ENCODE data around the gene LRRC8A. TPM values are rescaled to one million over a fixed set of nuclear protein-coding genes. Genes with fewer than 3 reads are reported as not detected.

The LRRC8A gene
- total and polyA plus RNA-seq, 2 of the 13 experiments (the other 11 are each of a cell fraction or from before 2014, with no cell fraction given): 16.1 to 40.6 TPM

DNA sequence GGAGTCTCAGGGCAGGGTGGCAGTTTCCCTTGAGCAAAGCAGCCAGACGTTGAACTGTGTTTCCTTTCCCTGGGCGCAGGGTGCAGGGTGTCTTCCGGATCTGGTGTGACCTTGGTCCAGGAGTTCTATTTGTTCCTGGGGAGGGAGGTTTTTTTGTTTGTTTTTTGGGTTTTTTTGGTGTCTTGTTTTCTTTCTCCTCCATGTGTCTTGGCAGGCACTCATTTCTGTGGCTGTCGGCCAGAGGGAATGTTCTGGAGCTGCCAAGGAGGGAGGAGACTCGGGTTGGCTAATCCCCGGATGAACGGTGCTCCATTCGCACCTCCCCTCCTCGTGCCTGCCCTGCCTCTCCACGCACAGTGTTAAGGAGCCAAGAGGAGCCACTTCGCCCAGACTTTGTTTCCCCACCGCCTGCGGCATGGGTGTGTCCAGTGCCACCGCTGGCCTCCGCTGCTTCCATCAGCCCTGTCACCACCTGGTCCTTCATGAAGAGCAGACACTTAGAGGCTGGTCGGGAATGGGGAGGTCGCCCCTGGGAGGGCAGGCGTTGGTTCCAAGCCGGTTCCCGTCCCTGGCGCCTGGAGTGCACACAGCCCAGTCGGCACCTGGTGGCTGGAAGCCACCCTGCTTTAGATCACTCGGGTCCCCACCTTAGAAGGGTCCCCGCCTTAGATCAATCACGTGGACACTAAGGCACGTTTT lies 35.4 kb downstream of the LRRC8A start (continued):
- TF ChIP-seq ZNF318 (CRISPR knock-in tag; IDR thresholded peaks at IDR 0.05): no peak
- TF ChIP-seq ETS1 (CRISPR knock-in tag; IDR thresholded peaks at IDR 0.05): 0 out of 2 replicates have a peak, but pooled peaks have one; percentile 39
- TF ChIP-seq HNRNPL (IDR thresholded peaks at IDR 0.05; ENCODE audit: low read depth, low read length): no peak
- TF ChIP-seq ZNF605 (CRISPR knock-in tag; IDR thresholded peaks at IDR 0.05): 0 out of 2 replicates have a peak, but pooled peaks have one; percentile 40
- TF ChIP-seq YEATS2 (CRISPR knock-in tag; IDR thresholded peaks at IDR 0.05; ENCODE audit: borderline replicate concordance): no peak
- no peak for TF ChIP-seq ZSCAN12 (CRISPR knock-in tag; IDR thresholded peaks at IDR 0.05)
- TF ChIP-seq PHF20 (CRISPR knock-in tag; IDR thresholded peaks at IDR 0.05): no peak
- TF ChIP-seq ZNF839 (CRISPR knock-in tag; IDR thresholded peaks at IDR 0.05; ENCODE audit: borderline replicate concordance): no peak
- TF ChIP-seq TP53 (CRISPR knock-in tag; conservative IDR thresholded peaks at IDR 0.05): no peak
- TF ChIP-seq, protein P1, sequence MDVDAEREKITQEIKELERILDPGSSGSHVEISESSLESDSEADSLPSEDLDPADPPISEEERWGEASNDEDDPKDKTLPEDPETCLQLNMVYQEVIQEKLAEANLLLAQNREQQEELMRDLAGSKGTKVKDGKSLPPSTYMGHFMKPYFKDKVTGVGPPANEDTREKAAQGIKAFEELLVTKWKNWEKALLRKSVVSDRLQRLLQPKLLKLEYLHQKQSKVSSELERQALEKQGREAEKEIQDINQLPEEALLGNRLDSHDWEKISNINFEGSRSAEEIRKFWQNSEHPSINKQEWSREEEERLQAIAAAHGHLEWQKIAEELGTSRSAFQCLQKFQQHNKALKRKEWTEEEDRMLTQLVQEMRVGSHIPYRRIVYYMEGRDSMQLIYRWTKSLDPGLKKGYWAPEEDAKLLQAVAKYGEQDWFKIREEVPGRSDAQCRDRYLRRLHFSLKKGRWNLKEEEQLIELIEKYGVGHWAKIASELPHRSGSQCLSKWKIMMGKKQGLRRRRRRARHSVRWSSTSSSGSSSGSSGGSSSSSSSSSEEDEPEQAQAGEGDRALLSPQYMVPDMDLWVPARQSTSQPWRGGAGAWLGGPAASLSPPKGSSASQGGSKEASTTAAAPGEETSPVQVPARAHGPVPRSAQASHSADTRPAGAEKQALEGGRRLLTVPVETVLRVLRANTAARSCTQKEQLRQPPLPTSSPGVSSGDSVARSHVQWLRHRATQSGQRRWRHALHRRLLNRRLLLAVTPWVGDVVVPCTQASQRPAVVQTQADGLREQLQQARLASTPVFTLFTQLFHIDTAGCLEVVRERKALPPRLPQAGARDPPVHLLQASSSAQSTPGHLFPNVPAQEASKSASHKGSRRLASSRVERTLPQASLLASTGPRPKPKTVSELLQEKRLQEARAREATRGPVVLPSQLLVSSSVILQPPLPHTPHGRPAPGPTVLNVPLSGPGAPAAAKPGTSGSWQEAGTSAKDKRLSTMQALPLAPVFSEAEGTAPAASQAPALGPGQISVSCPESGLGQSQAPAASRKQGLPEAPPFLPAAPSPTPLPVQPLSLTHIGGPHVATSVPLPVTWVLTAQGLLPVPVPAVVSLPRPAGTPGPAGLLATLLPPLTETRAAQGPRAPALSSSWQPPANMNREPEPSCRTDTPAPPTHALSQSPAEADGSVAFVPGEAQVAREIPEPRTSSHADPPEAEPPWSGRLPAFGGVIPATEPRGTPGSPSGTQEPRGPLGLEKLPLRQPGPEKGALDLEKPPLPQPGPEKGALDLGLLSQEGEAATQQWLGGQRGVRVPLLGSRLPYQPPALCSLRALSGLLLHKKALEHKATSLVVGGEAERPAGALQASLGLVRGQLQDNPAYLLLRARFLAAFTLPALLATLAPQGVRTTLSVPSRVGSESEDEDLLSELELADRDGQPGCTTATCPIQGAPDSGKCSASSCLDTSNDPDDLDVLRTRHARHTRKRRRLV (CRISPR knock-in tag; IDR thresholded peaks at IDR 0.05): no peak
- TF ChIP-seq NRL (CRISPR knock-in tag; IDR thresholded peaks at IDR 0.05; ENCODE audit: borderline replicate concordance): peak; percentile 65; the same call in 1 of the 2 replicates
- no peak for TF ChIP-seq ZNF776 (CRISPR knock-in tag; IDR thresholded peaks at IDR 0.05)
- no peak for TF ChIP-seq NR2C2 (CRISPR knock-in tag; IDR thresholded peaks at IDR 0.05; ENCODE audit: borderline replicate concordance)
- TF ChIP-seq RFXANK (CRISPR knock-in tag; IDR thresholded peaks at IDR 0.05): no peak
- no peak for TF ChIP-seq EEA1 (CRISPR knock-in tag; IDR thresholded peaks at IDR 0.05; ENCODE audit: borderline replicate concordance)
